Activated B cell treated with CpG ODN at 0.5 μM for 24 hours (primary cell): Measurements from ENCODE around the gene MAP3K20. TPM values are rescaled to one million over a fixed set of nuclear protein-coding genes. Genes with fewer than 3 reads are reported as not detected.
"Not testable (repeated sequence)": the region's sequence is repeated elsewhere in the genome, so short reads cannot be mapped to it uniquely, and the experiment has no call there.

Experiments used
- ATAC-seq: fragments of 200-7000 bp; cut with Tn5 transposase; one replicate; pipeline ENCODE4 v1.10.0; 2021; ENCODE audit warnings: low read depth, mild to moderate bottlenecking, moderate library complexity
- CTCF ChIA-PET: fragments of 350-600 bp; sonication (Branson Sonifier 250); formaldehyde crosslinking; loops from one replicate; lab custom pipeline; 2021; ENCODE audit warnings: antibody characterized with exemption; lab: Charles Lee
- POLR2A ChIA-PET: fragments of 350-600 bp; sonication (Branson Sonifier 250); formaldehyde crosslinking; loops from one replicate; lab custom pipeline; 2021; ENCODE audit warnings: antibody characterized with exemption; lab: Charles Lee
- DNase-seq: peaks from one replicate; pipeline ENCODE4 v3.0.0; 2022
- H3K27ac Mint-ChIP-seq: one replicate; pipeline ENCODE4 v1.8.0; 2020; ENCODE audit warnings: mixed read lengths
- H3K27me3 Mint-ChIP-seq: one replicate; pipeline ENCODE4 v1.8.0; 2021; ENCODE audit warnings: mixed read lengths
- H3K36me3 Mint-ChIP-seq: one replicate; pipeline ENCODE4 v1.8.0; 2021; ENCODE audit warnings: low read depth, mixed read lengths
- H3K4me1 Mint-ChIP-seq: one replicate; pipeline ENCODE4 v1.8.0; 2021; ENCODE audit warnings: mixed read lengths
- H3K4me3 Mint-ChIP-seq: one replicate; pipeline ENCODE4 v1.8.0; 2020; ENCODE audit warnings: mild to moderate bottlenecking, mixed read lengths
- H3K9me3 Mint-ChIP-seq: one replicate; pipeline ENCODE4 v1.8.0; 2020; ENCODE audit warnings: mixed read lengths
- intact Hi-C: fragments of 100-400 bp; cut with micrococcal nuclease; formaldehyde crosslinking; loops from one replicate; pipeline ENCODE4 v1.15.1; 2024
- total RNA-seq: library from RNA; stranded (reverse); gene quantifications from 2 replicates; pipeline ENCODE4 v1.2.3, GENCODE V29; 2022
- TF ChIP-seq, protein P1 (sequence below): fragments of 200-600 bp; IDR thresholded peaks from one replicate; pipeline ENCODE4 v1.8.0; 2022; ENCODE audit warnings: antibody characterized with exemption, mild to moderate bottlenecking

Gene MAP3K20
- total RNA-seq, 1 donor from 2014 or later, result 8.7 TPM

DNA sequence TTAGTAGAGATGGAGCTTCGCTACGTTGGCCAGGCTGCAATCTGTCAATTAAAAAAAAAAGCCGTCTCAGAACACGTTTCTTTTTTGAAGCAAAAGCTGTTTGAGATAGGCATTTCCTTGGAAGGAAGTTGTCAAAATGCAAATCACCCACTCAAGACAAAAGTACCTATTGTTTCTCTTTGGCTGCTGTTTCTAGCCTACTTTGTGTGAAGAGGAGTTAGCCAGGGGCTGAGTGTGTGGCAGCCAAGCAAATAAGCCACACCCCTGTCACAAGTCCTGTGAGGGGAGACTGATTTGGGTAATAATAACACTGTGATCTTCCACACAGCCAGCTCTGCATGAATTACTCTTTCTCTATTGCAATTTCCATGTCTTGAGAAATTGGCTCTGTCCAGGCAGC lies 231.6 kb downstream of the MAP3K20 start:
- Mint-ChIP-seq H3K9me3 (no peaks in the 10 kb centered on the region), H3K27ac (no peak overlapping the region), H3K36me3 (no peaks in the 10 kb centered on the region), H3K4me1 (peaks cover 12% of the 10 kb centered on the region), H3K4me3 (peak overlapping the region; percentile 42), H3K27me3 (no peaks in the 10 kb centered on the region)
- ChIA-PET CTCF (no interaction called here), POLR2A (no interaction called here)
- no peak for DNase-seq
- ATAC-seq, result peak; percentile 42
- TF ChIP-seq, protein P1, sequence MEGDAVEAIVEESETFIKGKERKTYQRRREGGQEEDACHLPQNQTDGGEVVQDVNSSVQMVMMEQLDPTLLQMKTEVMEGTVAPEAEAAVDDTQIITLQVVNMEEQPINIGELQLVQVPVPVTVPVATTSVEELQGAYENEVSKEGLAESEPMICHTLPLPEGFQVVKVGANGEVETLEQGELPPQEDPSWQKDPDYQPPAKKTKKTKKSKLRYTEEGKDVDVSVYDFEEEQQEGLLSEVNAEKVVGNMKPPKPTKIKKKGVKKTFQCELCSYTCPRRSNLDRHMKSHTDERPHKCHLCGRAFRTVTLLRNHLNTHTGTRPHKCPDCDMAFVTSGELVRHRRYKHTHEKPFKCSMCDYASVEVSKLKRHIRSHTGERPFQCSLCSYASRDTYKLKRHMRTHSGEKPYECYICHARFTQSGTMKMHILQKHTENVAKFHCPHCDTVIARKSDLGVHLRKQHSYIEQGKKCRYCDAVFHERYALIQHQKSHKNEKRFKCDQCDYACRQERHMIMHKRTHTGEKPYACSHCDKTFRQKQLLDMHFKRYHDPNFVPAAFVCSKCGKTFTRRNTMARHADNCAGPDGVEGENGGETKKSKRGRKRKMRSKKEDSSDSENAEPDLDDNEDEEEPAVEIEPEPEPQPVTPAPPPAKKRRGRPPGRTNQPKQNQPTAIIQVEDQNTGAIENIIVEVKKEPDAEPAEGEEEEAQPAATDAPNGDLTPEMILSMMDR, result no peak
- intact Hi-C loops, result no loop called here

DNA sequence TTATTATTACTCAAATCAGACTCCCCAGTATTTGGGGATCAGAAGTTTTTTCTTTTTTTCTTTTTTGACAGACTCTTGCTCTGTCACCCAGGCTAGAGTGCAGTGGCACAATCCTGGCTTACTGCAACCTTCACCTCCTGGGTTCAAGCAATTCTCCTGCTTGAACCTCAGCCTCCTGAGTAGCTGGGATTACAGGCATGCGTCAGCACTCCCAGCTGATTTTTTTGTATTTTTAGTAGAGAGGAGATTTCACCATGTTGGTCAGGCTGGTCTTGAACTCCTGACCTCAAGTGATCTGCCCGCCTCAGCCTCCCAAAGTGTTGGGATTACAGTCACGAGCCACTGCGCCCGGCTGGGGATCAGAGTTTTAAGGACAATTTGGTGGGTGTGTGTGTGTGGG lies 233.7 kb downstream of the MAP3K20 start:
- peaks cover 12% of the 10 kb centered on the region for H3K4me1 Mint-ChIP-seq
- H3K27ac Mint-ChIP-seq, POLR2A ChIA-PET, ATAC-seq, CTCF ChIA-PET, intact Hi-C loops, H3K27me3 Mint-ChIP-seq, H3K4me3 Mint-ChIP-seq, H3K36me3 Mint-ChIP-seq, H3K9me3 Mint-ChIP-seq, DNase-seq: not testable (repeated sequence)

DNA sequence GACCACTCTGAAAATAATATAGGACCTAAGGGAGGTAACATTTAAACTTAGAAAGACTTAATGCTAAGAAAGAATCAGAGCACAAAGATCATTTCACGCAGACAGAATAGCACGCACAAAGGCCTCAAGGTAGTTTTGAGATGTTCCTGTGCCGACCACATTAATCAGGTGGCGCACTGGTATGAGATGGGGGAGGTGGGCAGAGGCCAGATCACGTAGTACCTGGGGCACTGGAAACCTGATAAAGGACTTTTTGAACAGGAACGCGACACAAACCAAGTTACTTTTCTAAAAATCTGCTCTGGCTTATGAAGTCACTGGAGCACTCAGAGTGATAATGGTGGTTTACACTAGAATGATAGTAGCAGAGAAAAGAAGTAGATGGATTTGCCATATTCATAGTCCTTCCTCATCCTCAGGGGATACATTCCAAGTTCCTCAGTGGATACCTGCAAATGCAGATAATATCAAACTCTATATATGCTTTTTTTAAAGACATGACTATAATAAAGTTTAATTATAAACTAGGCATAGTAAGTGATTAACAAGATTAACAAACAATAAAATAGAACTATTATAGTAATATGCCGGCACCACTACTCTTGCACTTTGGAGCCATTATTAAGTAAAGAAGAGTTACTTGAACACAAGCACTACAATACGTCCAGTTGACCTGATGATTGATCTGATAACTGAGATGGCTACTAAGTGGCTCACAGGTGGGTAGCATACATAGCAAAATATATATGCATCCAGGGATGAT lies 236.4 kb downstream of the MAP3K20 start:
- TF ChIP-seq, protein P1, result no peak
- ChIA-PET CTCF (no interaction called here), POLR2A (no interaction called here)
- intact Hi-C loops, result no loop called here
- Mint-ChIP-seq H3K27me3 (no peaks in the 10 kb centered on the region), H3K27ac (no peak overlapping the region), H3K4me1 (peaks cover 9% of the 10 kb centered on the region), H3K36me3 (no peaks in the 10 kb centered on the region), H3K9me3 (no peaks in the 10 kb centered on the region), H3K4me3 (no peak overlapping the region)
- ATAC-seq (no peak), DNase-seq (no peak)
